Stimulated activated CD8-positive, alpha-beta memory T cell treated with anti-CD3 and anti-CD28 coated beads, Interleukin-4, amount 100 ng/mL, for 1 hour (primary cell): Measurements from ENCODE around the gene NELFB.

Source experiments
- DNase-seq, 2 donors: peaks; one replicate each; pipeline ENCODE4 v3.0.0-alpha.2; 2020; ENCODE audit warnings: low read depth in 2 of 2, low spot score in 1 of 2

Gene NELFB

GRCh38 chr9:137313956-137314560, 58.9 kb downstream of the NELFB start:
- DNase-seq = no peak

GRCh38 chr9:137314561-137315560, 59.7 kb downstream of the NELFB start:
- DNase-seq = no peak

GRCh38 chr9:137315581-137316011, 60.5 kb downstream of the NELFB start:
- no peak for DNase-seq

GRCh38 chr9:137316012-137316981, 61.2 kb downstream of the NELFB start:
- no peak for DNase-seq

- no peak for DNase-seq
Observed at GRCh38 chr9:137317021-137317717, 62.0 kb downstream of the NELFB start.

- DNase-seq = no peak
Observed at GRCh38 chr9:137317718-137318511, 62.8 kb downstream of the NELFB start.

GRCh38 chr9:137318602-137319001, 63.5 kb downstream of the NELFB start:
- no peak for DNase-seq

- DNase-seq = no peak
Observed at GRCh38 chr9:137319011-137319738, 64.0 kb downstream of the NELFB start.

- no peak for DNase-seq
Observed at GRCh38 chr9:137319739-137320551, 64.8 kb downstream of the NELFB start.

GRCh38 chr9:137320555-137321384, 65.6 kb downstream of the NELFB start:
- DNase-seq = no peak

- DNase-seq = no peak
Observed at GRCh38 chr9:137321726-137322361, 66.7 kb downstream of the NELFB start.
